Measurements from ENCODE around the gene MTA3. TPM values are rescaled to one million over a fixed set of nuclear protein-coding genes. Genes with fewer than 3 reads are reported as not detected.

The MTA3 gene
- total RNA-seq (2022; extraction: Qiagen RNA extraction; ENCODE audit: low read depth): 27.7 to 34.3 TPM (median 31.1 TPM) in 5 replicates

DNA sequence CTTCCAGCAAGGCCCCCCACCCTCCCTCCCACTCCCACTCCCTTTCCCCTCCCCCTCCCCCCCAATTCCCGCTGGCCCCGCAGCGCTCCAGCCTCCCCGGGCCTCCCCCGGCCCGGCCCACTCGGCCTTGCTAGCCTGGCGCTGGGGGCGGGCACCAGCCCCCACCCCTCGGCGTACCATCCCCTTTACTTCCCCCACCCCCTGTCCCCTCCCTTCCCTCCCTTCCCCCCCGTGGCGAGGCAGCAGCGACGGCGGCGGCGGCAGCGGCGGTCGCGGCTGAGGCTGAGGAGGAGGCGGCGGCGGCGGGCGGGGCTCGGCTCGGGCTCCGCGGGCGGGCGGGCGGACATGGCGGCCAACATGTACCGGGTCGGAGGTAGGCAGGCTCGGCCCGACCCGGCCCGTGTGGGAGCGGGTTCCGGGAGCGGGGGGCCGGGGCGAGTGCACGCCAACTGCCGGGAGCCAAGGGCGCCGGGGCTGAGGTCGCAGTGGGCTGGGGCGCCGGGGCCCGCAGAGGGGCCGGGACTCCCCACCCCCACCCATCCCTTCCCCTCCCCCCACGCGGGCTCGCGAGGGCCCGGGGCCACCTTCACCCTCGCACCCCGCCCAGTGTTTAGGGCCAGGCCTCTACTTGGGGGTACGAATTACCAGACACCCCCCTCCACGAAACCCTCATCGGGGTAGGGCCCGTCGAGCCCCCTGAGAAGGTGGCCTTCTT, at the start of gene MTA3:
Gene MTA3, plus strand, starts transcription at position 232 of the 715 bp plus-strand sequence. Its CDS starts 114 bp downstream, at position 346.

DNA sequence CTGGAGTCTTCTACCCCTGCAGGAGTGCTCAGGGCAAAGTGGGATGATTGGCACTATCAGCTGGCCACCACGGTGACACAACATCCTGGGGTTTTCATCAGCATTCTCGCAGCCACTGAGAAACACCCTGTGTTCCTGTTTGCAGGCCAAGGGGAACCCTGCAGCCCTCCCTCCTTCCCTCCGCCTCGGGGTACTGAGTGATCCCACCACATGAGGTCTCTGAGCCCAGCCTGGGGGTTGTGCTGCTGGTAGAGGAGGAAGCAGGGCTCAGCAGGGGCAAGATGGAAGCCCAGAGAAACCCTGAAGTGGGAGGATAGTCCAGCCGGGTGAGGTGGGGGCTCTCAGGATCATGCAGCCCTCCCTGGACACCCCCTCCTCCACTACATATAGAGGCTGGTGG, 195.7 kb downstream of the MTA3 start, which contains the start of gene OXER1:
Gene OXER1, minus strand, starts transcription at position 40 of the 400 bp plus-strand sequence. CDS start 73 bp downstream, outside the sequence.

GRCh38 chr2:42792583-42793333, 224.3 kb downstream of the MTA3 start, which contains the start of gene HAAO:
Gene HAAO, minus strand, starts transcription at chr2:42792583. Its CDS starts 47 bp downstream, at chr2:42792536.

Other genes starting within 250 kb of the MTA3 start
- gene COX7A2L, start 207.4 kb upstream of the MTA3 start, total RNA-seq (2022; extraction: Qiagen RNA extraction; ENCODE audit: low read depth): 147 to 191 TPM (median 161 TPM) in 5 replicates
- gene KCNG3, start 74.7 kb upstream of the MTA3 start, total RNA-seq (2022; extraction: Qiagen RNA extraction; ENCODE audit: low read depth): 0.48 to 1.0 TPM (median 0.71 TPM) in 5 replicates
- gene OXER1, start 195.5 kb downstream of the MTA3 start, total RNA-seq (2022; extraction: Qiagen RNA extraction; ENCODE audit: low read depth): not detected in 5 replicates
- gene HAAO, start 224.0 kb downstream of the MTA3 start, total RNA-seq (2022; extraction: Qiagen RNA extraction; ENCODE audit: low read depth): not detected in 5 replicates

All from A549 treated with GW870086 at 1 μM for 4 hours (cell line).